T-helper 2 cell (primary cell): ENCODE measurements around the gene GLB1L.
A peak's percentile ranks its signal among the peaks of the same experiment; 100 is the strongest.
"Not testable (repeated sequence)": the region's sequence is repeated elsewhere in the genome, so short reads cannot be mapped to it uniquely, and the experiment has no call there.

Experiments
- DNase-seq, 5 experiments: peaks; one replicate each; pipeline versions ENCODE4 v3.0.0 to v3.0.0-alpha.2; 2012 to 2022

The GLB1L gene

GRCh38 chr2:219205981-219206327 lies 39.3 kb downstream of the GLB1L start:
- no peak for DNase-seq

DNA sequence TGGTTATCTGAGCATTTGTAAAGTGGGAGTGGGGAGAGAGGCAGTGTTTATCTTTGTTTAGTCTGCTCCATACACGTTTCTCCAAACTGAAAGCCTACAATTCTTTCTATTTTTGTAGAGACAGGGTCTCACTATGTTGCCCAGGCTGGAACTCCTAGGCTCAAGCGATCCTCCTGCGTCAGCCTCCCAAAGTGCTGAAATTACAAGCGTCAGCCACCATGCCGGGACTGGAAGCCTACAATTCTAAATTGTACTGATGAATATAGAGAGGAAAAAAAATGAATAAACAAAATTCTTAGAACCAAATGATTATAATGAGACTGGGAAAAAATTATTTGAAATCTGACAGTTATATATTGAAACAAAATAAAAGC lies 40.1 kb downstream of the GLB1L start:
- no peak for DNase-seq

DNA sequence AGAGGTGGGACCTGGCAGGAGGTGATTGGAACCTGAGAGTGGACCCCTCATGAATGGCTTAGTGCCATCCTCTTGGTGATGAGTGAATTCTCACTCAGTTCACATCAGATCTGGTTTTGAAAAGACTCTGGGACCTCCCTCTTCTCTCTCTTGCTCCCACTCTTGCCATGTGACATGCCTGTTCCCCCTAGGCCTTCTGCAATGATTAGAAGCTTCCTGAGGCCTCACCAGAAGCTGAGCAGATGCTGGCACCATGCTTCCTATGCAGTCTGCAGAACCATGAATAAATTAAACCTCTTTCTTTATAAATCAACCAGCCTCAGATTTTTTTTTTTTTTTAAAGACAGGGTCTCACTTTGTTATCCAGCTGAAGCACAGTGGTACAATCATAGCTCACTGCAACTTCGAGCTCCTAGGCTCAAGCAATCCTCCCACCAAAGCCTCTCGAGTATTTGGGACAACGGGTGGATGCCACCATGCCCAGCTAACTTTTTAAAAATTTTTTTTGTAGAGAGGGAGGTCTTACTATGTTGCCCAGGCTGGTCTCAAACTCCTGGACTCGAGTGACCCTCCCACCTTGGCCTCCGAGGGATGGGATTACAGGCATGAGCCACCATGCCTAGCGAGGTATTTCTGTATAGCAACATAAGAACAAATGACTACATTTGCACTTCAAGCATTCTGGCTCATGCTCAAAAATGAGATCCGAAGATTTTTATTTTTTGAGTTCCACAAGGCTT lies 40.6 kb downstream of the GLB1L start:
- DNase-seq, result no peak

GRCh38 chr2:219201331-219201730 lies 43.9 kb downstream of the GLB1L start:
- not testable (repeated sequence) for DNase-seq

DNA sequence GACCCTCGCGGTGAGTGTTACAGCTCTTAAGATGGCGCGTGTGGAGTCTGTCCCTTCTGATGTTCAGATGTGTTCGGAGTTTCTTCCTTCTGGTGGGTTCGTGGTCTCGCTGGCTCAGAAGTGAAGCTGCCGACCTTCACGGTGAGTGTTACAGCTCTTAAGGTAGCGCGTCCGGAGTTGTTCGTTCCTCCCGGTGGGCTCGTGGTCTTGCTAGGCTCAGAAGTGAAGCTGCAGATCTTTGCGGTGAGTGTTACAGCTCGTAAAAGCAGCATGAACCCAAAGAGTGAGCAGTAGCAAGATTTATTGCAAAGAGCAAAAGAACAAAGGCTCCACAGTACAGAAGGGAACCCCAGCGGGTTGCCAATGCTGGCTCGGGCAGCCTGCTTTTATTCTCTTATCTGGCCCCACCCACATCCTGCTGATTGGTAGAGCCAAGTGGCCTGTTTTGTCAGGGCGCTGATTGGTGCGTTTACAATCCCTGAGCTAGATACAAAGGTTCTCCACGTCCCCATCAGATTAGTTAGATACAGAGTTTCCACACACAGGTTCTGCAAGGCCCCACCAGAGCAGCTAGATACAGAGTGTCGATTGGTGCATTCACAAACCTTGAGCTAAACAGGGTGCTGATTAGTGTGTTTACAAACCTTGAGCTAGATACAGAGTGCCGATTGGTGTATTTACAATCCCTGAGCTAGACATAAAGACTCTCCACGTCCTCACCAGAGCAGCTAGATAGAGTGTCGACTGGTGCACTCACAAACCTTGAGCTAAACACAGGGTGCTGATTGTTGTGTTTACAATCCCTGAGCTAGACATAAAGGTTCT lies 44.5 kb downstream of the GLB1L start:
- DNase-seq, result peak in 2 of 5 experiments; percentile 41 to 42

- DNase-seq, result no peak
Observed at GRCh38 chr2:219199470-219200211, 45.6 kb downstream of the GLB1L start.

DNA sequence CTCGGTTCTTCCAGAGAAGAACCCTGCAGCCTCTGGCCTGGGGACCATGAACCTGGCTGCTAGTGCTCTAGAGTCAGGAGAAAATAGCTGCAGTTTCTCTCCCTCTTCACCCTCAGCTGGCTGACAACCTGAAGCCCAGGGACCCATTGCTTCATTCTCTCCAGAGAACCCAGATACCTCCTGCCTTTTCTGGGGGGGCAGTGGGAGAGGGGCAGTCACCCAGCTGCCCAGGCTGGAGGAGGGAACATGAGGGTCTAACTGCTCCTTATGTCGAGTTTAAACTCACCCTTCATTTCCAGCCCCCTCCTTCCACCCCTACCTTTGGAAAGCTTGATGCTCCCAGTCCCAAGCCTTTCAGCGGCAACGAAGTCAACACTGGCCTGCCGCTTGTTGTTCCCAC lies 46.3 kb downstream of the GLB1L start:
- no peak for DNase-seq

DNA sequence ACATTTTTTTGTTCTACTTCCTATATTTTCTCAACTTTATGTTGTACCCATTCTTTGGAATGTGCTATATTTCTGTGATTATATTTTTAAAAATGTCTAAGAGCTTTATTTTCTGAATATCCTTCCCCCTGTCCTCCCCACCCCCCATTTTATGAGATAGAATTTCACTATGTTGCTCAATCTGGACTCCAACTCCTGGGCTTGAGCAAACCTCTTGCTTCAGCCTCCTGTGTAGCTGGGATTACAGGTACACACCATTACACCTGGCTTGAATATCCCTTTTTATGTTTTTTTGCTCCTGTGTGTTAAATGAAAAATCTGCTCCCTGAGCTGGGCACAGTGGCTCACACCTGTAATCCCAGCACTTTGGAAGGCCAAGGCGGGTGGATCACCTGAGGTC lies 47.9 kb downstream of the GLB1L start:
- DNase-seq, result no peak

DNA sequence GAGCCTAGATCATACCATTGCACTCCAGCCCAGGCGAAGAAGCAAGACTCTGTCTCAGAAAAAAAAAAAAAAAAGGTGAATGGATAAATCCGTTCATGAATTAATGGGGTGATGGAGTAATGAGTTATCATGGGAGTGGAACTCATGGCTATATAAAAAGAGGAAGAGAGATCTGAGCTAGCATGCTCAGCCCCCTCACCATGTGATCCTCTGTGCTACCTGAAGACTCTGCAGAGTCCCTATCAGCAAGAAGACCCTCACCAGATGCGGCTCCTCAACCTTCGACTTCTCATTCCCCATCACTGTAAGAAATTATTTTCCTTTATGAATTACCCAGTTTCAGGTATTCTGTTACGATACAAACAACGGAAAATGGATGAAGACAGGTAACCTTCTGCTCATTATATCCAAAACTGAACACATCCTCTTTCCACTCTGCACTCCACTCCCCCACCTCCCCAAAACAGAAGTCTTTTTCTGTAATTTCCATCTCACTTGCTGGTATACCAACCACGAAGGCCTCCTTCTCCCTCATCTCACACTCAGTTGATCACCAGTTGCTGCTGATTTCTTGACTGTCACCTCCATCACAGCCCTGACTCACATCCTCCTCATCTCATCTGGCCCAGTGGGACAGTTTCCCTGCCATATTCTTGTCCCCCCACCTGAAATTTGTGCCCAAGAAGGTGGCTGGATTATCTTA lies 58.3 kb downstream of the GLB1L start:
- no peak for DNase-seq
